GM21515 (cell line): ENCODE data around the gene FHIT.

Experiments used
- ATAC-seq: cut with Tn5 transposase; IDR thresholded peaks from one replicate; pipeline ENCODE4 v1.9.1; 2021; ENCODE audit not compliant: unreplicated experiment

The FHIT gene

GRCh38 chr3:60263191-60263590, 988.1 kb downstream of the FHIT start:
- no peak for ATAC-seq

- no peak for ATAC-seq
These were observed 988.7 kb downstream of the FHIT start for GRCh38 chr3:60262546-60262945.

- no peak for ATAC-seq
These were observed 990.7 kb downstream of the FHIT start for GRCh38 chr3:60260546-60260945.

- ATAC-seq = no peak
These were observed 1000.4 kb downstream of the FHIT start for GRCh38 chr3:60250810-60251209.

GRCh38 chr3:60250206-60250605, 1001.0 kb downstream of the FHIT start:
- ATAC-seq = no peak

- no peak for ATAC-seq
These were observed 1004.9 kb downstream of the FHIT start for GRCh38 chr3:60246361-60246760.

- ATAC-seq = no peak
These were observed 1007.8 kb downstream of the FHIT start for GRCh38 chr3:60243456-60243855.

- no peak for ATAC-seq
These were observed 1010.8 kb downstream of the FHIT start for GRCh38 chr3:60240492-60240891.

- no peak for ATAC-seq
These were observed 1012.7 kb downstream of the FHIT start for GRCh38 chr3:60238550-60238949.

- ATAC-seq = no peak
These were observed 1021.8 kb downstream of the FHIT start for GRCh38 chr3:60229502-60229901.

- ATAC-seq = no peak
These were observed 1022.4 kb downstream of the FHIT start for GRCh38 chr3:60228823-60229222.

- ATAC-seq = no peak
These were observed 1024.3 kb downstream of the FHIT start for GRCh38 chr3:60226912-60227311.

- no peak for ATAC-seq
These were observed 1025.4 kb downstream of the FHIT start for GRCh38 chr3:60225848-60226247.

GRCh38 chr3:60220768-60221167, 1030.5 kb downstream of the FHIT start:
- ATAC-seq = no peak

- no peak for ATAC-seq
These were observed 1031.8 kb downstream of the FHIT start for GRCh38 chr3:60219501-60219900.

- ATAC-seq = no peak
These were observed 1033.9 kb downstream of the FHIT start for GRCh38 chr3:60217156-60217911.

- no peak for ATAC-seq
These were observed 1034.7 kb downstream of the FHIT start for GRCh38 chr3:60216462-60217075.

- no peak for ATAC-seq
These were observed 1035.3 kb downstream of the FHIT start for GRCh38 chr3:60215946-60216345.

- ATAC-seq = no peak
These were observed 1043.3 kb downstream of the FHIT start for GRCh38 chr3:60207905-60208304.

- no peak for ATAC-seq
These were observed 1045.0 kb downstream of the FHIT start for GRCh38 chr3:60206206-60206605.

- ATAC-seq = no peak
These were observed 1049.1 kb downstream of the FHIT start for GRCh38 chr3:60202052-60202726.

GRCh38 chr3:60199306-60199705, 1051.9 kb downstream of the FHIT start:
- no peak for ATAC-seq
